ENCODE data around the gene ATP5F1D.

Gene ATP5F1D

DNA sequence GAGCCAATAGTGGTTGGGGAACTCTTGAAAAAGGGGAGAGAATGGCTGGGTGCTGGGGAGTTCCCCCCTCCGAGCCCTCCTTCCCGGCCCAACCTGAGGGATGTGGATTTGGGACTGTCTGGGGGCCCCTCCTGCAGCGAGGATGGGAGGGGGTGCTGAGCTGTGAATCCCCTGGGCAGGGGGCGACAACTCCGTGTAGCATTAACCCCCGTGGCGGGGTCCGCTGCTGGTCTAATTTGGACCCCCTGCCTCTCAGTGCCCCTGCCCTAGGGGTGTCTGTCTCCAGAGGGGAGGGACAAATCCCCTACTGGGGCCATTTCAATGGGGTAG lies 16.6 kb downstream of the ATP5F1D start:
- peak; percentile 14 for DNase-seq (ENCODE audit: low read depth, low spot score)

DNA sequence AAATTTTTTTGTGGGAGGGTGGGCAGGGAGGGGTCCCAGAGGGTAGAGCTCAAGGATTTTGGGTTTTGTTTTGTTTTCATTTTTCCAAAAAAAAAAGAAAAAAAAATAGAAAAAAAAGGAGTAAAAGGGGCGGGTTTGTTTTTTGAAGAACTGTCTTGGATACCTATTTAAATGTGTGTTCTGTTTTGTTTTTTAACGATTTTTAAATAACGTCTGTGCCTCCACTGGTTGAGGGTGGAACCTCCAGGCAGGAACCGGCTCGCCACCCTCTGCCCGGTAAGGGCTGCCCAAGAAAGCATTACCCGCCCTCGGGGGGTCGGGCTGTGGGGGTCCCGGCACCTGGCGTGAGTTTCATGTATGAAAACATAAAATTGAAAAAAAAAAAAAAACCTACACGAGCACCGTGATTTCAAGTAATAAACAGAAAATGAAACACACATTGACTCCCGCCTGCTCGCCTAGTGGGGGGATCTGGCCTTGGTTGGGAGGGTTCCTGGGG lies 17.2 kb downstream of the ATP5F1D start:
- no peak for DNase-seq (ENCODE audit: low read depth, low spot score)

DNA sequence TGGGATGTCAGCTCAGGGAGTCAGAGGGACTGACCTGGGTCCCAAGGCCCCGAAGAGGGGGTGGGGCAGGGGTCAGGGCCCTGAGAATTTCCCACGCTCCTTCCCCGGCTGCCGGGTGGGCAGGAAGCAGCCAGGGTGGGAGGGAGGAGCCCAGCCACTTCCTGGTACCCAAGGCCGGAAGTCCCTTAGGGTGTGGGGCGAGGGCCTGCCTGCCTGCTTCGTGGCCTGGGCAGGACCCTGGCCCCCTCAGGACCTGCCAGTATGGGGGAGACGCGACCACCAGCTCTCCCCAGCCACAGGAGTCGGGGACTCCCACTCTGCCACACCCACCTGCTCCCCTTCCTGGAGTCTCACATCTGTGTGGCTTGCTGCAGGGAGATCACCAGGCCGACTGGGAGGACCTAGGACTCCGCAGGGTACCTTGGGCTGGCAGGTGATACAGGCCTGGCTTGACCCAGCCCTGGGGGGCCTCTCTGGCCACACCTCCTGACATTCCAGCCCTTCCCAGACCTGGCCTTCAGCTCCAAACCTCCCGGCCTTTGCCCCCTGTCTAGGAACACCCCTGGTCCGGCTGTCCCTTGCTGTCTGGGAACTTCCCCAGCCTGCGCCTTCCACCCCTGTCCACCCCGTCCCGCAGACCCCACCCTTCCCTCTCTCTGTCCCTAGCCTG lies 17.8 kb downstream of the ATP5F1D start:
- DNase-seq (ENCODE audit: low read depth, low spot score), result peak; percentile 93

DNA sequence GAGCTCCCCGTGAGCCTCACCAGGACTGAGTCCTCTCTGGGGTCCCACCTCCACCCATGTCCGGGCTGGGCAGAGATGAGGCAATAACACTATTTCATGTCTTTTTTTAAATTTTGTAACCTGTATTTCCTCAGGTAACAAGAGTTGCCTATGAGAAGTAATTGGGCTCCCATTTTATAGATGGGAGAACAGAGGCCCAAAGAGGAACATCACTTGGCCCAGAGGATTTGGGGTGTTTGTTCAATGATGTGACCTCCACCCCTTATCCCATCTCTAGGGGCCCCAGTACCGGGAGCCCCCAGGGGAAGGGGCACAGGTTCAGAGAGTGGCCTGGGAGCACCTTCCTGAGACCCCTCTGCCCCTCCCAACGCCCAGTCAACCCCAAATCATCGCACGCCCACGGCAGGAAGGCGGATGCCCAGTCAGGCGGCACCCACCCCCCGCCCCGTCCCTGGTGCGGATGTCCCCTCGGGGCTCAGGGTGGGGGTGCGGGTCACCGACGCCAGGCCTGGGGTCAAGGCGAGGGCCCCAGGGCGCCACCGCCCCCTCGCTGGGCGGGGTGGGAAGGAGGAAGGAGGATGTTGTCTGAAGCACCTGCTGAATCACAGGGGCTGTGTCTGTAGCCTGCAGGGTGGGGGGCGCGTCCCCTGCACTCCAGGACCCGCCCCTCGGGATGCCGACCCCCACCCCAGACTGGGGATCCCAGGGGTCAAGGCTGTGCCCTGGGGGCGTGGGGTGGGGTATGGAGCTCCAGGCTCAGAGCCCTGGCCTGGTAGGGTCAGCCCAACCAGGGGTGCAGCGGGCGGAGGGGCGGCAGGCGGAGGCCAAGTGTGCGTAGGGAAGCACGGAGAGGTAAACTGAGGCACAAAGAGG lies 18.6 kb downstream of the ATP5F1D start:
- DNase-seq (ENCODE audit: low read depth, low spot score), result no peak

DNA sequence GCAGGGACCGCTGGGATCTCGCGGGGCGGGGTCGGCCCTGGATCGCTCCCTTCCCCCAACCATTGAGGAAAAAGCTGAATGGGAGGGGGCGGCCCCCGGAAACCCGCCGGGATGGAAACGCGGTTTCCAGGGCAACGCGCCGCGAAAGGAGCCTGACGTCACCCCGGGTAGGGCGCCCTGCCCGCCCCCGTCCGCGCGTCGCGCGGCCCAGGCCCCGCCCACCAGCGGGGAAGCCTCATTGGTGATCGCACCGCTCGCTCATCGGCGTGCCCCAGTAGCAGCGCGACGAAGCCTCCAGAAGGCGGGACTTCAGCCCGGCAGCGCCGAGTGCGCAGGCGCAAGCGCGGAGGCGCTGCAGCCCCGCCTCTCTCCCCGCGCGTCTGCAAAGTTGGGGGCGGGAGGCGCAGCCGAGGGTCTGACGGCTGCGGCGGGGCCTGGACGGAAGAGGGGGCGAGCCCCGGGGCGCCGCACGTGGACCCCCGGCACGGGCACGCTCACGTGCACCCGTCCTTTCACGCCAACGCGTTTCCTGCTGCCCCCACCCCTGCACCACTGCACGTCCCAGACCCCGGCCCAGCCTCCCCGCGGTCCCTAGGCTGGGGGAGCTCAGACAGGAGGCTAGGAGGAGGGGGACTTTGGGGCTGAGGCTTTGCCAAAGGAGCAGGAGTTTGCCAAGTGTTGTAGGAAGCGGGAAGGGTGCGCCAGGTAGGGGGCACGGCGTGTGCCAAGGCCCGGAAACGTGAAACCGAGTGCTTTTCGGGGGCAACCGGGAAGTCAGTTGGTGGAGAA lies 19.4 kb downstream of the ATP5F1D start:
- DNase-seq (ENCODE audit: low read depth, low spot score), result peak; percentile 97

DNA sequence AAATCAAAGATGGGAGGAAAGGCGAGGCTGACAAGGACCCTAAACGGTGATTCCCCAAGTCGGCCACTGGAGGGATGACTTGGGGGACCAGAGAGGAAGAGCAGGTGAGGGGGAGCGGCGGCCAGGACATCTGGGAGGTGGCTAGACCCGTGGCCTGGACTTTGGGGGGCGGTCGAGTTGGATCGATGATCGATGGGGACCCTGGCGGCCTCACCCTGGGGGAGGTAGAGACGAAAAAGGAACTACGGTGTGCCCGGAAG lies 19.9 kb downstream of the ATP5F1D start:
- no peak for DNase-seq (ENCODE audit: low read depth, low spot score)

DNA sequence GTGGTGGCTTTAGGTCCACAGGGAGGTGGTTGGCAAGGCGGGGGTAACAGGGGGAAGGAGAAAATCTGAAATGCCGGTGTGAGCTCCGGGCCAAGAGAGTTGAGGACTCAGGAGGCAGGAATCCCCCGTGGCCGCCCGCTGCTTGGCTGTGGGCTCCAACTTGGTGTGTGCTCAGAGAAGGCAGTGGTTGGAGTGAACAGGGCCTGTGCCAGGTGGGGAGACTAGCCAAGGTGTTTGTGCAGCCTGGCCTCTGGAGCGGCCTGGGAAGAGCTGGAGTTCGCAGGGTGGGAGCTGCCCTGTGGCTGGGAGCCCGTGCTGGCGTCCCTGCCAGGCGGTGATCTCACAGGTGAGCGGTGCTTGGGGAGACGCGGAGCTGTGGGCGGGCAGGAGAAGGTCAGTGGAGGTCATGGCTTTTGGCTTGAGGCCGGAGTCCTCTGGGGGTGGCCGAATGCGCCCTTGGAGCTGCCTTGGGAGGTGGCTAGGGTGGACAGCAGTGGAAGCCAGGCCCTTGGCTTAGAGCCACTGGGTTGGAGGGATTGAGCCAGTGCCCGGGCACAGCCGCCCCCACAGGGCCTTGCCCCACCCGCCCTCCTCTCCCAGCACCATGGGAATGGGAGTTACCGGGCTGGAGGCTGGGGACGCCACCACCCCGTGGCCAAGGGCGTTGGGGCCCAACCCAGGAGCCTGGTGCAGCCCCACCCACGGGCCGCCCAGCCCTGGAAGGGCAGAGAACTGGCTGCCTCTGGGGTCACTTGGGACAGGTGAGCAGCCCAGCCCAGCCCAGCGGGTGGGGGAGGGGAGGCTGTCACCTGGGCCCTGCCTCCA lies 20.5 kb downstream of the ATP5F1D start:
- no peak for DNase-seq (ENCODE audit: low read depth, low spot score)

DNA sequence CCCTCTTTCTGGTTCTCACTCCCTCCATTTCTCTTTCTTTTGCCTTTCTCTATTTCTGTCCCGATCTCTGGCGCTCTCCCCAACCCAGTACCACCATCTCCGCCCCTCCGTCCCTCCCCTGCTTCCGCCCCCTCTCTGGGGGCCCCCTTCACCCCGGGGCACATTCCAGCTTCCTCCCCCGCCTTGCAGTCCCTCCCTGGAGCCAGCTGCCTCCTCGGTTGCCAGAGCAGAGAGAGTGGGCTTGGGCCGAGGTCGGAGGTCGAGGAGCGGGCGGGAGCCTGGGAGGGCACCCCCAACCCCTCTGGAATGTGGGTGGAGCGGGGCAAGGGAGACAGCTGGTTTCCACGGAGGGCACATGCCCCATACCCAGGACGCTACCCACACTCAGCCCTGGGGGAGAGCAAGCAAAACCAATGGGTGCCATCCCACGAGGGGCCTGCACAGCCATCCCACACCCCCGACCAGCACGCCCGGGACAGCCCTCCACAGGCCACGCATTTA lies 21.1 kb downstream of the ATP5F1D start:
- no peak for DNase-seq (ENCODE audit: low read depth, low spot score)

DNA sequence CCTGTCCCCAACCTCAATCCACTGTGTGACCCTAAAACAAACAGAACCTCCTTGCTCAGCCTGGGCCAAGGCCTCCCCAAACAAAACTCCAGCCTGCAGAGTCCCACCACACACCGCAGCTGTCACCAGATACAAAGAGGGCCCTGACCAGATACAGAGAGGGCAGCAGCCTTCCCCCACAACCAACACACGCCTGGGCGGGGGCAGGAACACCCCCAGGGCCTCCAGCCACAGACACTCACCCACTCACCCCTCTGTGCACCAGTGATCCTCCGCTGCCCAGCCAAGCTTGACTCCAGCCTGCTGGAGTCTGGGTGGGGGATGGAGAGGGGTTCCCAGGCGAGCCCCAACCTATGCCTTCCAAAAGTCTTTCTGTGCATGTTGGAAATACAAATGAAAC lies 21.6 kb downstream of the ATP5F1D start:
- DNase-seq (ENCODE audit: low read depth, low spot score), result no peak

DNA sequence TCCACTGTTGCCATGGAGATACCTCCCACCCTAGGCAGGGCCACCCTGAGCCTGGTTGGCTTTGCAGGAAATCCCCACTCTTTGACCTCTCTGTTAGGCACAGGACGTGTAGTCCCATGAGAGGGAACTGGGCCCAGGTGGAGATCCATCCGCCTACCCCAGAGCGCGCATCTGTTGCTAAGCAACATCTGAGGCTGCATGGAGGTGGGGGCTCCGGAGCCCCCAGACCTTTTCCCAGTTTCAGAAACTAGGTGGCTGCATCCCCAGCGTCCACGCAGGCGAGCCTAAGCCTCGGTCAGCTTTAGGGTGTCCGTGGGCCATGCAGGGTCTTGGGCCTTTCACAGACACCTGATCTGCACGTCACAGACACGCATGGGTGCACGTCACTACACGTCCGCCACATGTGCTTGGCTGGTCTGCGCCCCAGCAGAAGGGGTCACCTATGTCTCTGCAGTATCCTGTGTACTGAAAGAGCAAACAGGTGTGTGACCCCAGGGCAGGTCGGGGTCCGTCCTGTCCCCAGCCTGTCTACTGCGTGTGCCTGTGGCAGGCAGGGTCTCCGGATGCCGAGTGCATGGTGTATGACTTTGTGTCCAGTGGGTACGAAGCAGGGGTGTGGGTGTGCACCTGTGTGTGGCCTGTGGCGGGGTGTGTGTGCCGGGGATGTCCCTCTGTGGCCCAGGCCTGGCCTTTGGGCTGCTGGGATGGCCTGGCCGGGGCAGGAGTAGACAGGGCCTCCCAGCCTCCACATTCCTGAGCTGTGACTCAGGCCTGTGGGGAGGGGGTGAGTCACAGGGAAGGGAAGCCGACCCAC lies 23.5 kb downstream of the ATP5F1D start:
- peak; percentile 93 for DNase-seq (ENCODE audit: low read depth, low spot score)

DNA sequence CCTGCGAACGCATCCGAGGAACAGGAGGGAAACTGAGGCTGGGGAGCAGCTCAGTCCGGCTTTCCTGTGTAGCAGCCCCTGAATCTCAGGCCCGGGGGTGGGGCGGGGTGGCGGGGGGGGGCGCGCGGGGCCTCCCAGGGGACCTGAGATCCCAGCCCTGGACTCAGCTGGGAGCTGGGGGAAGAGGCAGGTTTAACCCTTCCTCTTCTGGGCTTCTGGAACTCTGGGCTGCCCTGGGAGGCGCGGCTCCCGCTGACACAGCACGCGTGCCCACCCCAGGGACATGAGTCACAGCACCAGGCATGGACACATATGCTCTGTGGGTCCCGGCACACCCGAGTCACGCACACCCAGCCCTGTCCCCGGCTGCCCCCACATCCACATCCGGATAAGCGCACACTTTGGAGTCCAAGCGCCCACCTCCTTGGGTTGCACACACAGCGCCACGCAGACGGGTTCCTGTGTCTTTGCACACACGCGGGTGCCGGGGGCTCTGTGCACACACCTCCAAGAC lies 24.1 kb downstream of the ATP5F1D start:
- no peak for DNase-seq (ENCODE audit: low read depth, low spot score)

DNA sequence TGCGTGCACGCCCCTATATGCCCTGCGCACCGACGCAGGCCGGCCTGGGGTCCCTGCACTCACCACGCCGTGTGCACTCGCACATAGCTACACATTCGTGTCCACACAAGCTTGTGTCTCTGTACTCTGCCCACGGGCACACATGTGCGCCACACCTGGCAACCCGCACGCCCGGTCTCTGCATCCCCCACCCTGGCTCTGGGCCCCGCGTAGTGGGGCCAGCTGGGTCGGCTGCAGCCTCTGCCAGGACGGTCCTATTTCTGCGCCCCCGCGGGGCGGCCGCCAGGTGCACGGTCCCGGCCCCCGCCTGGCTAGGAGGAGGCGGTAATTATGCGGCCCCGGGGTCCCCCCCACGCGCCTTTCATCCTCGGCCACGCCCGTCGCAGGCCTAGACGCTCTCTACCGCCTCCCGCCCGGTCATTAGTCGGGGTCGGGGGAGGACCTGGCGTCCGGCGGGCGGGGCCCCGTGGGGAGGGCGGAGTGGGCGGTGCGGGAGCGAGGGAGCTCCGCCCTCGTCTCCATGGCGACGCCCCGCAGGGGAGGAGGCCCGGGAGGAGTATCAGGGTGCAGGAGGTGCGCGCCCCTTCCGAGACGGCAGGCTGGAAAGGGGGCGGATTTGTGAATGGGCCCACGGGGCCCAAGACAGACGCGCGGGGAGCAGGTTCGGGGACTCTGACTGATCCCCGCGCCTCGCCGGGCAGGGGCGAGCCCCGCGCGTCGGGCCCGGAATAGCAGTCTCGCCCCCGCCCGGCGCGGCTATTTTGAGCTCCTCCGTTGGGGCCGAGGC lies 24.8 kb downstream of the ATP5F1D start:
- DNase-seq (ENCODE audit: low read depth, low spot score), result peak; percentile 88

DNA sequence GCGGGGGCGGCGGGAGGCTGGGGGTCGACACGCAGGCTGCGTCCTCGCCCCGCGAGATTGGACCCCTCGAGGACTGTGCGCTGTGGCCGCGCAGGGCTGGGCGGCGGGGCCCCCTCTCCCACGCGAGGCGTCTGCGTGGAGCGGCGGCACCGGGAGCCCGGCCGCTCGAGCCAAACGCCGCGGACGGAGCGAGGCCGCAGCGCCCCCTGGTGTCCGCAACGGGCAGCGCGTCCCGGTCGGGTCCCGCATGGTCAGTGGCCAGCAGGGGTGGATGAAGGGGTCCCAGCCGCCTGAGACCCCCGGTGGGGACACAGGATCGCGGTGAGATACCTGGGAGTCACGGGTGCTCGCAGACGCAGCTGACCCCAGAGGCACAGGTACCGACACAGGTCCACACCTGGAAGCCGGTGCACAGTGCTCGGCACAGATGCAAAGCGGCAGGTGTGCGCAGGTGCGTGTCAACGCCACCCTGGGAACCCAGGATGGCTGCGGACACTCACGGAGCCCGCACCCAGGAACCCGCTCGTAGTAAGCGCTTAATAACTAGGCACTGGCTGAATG lies 25.4 kb downstream of the ATP5F1D start:
- peak; percentile 79 for DNase-seq (ENCODE audit: low read depth, low spot score)

DNA sequence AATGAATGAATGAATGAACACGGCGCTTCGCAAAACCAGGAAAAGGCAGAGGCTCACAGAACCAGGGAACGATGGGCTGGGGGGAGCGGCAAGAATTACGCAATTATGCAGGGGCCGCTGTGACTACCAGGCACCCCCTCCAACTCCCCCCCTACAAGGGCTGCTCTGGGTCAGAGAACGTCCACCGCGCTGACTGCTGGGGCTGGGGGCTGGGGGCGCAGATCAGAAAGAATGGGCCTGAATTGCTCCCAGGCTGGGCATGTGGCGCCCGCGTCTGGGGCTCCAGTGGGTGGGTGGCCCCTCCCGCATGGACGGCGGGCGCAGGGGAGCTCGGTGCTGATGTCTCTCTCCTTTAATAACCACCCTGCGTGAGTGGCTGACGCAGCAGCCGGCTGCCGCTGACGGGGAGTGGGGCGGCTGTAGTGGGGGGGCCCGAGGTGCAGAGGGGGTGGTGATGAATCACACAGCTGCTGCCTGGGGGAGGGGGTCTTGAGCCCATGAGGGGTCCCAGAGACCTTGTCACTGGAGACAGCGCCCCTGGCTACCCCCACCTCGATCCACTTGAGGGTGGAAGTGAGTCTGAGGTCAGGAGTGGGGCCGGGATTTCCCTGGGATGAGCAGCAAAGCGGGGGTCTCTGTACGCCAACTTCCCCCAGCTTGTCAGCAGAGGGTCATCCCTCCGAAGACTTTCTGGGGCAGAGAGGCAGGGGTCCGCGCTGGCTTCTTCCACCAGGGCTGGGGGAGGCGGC lies 26.1 kb downstream of the ATP5F1D start:
- no peak for DNase-seq (ENCODE audit: low read depth, low spot score)

DNA sequence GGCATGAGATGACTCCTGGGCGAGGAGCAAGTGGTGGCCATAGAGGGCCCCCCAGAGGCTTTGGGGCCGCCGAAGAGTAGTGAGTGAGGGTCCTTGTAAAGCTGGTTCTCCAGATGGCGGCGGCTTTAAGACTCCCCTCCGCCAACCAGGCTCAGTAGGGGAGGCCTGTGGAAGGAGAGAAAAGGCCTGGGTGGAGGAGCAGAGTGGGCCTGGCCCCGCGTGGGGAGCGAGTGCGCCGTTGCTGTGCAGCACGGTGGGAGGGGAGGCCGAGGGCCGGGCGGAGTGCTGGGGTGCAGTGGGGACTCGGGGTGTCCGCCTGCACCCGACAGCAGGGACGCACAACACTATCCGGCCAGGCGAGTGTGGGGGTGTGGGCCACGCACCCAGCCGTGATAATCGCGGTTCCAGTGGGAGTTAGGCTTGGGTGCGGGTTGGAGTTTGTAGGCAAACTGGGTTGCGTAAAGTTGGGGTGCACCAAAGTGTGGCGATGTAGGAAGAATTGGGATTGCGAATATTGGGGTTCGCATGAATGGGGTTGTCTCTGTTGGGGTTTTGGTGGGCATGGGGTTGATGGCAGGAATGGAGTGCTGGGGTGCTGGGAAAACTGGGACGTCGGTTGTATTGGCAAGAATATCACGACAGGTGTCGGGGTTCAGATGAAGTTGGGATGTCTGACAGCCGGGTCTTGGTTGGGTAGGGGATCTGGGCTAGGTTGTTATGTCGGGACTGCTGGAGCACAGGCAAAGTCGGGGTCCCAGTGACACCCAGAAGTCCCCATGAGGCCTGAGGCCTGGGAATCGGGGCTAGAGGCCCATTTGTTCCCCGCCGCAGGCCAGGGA lies 26.9 kb downstream of the ATP5F1D start:
- DNase-seq (ENCODE audit: low read depth, low spot score), result no peak

DNA sequence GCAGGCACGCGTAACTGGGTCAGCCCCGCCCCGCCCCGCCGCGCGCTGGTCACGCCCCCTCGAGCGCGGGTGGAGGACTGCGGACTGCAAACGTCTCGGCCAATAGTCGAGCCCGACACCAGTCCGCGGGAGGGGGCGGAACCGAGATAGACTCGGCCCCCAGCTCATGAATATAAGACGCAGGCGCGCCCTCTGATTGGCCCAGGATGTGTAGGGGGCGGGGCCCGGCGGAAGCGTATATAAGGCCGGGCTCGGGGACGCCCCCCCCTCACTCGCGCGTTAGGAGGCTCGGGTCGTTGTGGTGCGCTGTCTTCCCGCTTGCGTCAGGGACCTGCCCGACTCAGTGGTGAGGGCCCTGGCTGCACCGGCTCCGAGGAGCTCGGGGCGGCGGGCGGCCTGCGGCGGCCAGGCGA lies 27.5 kb downstream of the ATP5F1D start, which contains the start of gene CIRBP:
Gene CIRBP (plus strand): TSS at position 268 of the 413 bp plus-strand sequence. CDS start 1,602 bp downstream, outside the sequence.
- peak; percentile 99 for DNase-seq (ENCODE audit: low read depth, low spot score)

DNA sequence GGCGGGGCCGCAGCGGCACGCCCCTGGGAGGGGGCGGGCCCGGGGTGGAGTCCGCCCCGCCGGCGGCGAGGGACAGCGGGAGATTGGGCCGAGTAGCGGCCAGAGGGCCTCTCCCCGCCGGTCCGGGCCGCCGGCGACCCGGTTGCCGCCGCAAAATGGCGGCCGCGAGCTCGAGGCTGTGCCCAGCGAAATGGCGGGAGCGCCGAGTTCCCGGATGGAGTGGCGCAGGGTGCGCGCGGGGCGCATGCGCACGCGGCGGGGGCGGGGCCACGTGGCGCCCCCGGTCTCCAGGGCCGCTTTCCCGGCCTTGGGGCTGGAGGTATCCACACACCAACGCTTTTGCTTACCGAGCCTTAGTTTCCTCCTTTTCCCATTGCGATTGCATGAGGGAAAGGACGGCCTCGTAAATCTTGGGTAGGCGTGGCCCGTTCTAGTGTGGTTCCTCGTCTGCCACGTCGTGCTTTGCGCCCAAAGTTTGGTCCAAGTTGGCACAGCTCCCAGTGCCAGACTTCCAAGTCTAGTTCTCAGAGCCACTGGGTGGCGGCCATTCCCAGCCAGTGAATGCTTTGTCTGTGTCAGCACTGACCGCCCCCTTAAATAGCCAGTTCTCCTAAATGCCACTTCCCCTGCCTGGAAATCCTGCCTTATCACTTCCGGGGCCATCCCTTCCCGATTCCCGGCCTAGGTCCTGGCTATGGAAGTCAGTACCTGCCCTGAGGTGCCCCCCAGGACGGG lies 28.1 kb downstream of the ATP5F1D start:
- peak; percentile 88 for DNase-seq (ENCODE audit: low read depth, low spot score)

All from ELF-1 (cell line).